Psoas muscle (tissue), 8 donors: ENCODE measurements around the gene C12orf56. TPM values are rescaled to one million over a fixed set of nuclear protein-coding genes. Genes with fewer than 3 reads are reported as not detected.

Experiments used
- ATAC-seq, 4 donors: fragments of 200-7000 bp; cut with Tn5 transposase; one replicate each; pipeline ENCODE4 v1.9.1; 2020; ENCODE audit warnings: moderate library complexity in 3 of 4, mild to moderate bottlenecking in 2 of 4
- DNase-seq, 2 donors: peaks; one replicate each; pipeline ENCODE4 v3.0.0-alpha.2; 2020
- H3K27ac ChIP-seq: fragments of 200-600 bp; one replicate; pipeline ENCODE4 v1.8.0; 2022
- H3K27me3 ChIP-seq, 3 donors: fragments of 200-600 bp in 1 of 3; one replicate each; pipeline versions ENCODE4 v1.6.1 to v1.8.0; 2013 to 2022; ENCODE audit warnings: low read length in 2 of 3, mild to moderate bottlenecking in 2 of 3, moderate library complexity in 1 of 3; ENCODE audit not compliant: insufficient read depth in 3 of 3
- H3K36me3 ChIP-seq, 2 donors: fragments of 200-600 bp in 1 of 2; one replicate each; pipeline versions ENCODE4 v1.6.1 to v1.8.0; 2013 to 2022; ENCODE audit warnings: low read depth in 1 of 2, mild to moderate bottlenecking in 1 of 2, moderate library complexity in 1 of 2; ENCODE audit not compliant: insufficient read depth in 1 of 2
- H3K4me1 ChIP-seq: fragments of 200-600 bp; one replicate; pipeline ENCODE4 v1.8.0; 2022
- H3K4me3 ChIP-seq: fragments of 200-600 bp; one replicate; pipeline ENCODE4 v1.8.0; 2022; ENCODE audit warnings: mild to moderate bottlenecking
- H3K9me3 ChIP-seq: fragments of 200-600 bp; one replicate; pipeline ENCODE4 v1.8.0; 2022
- WGBS, 3 donors: extraction: QIAGEN DNeasy Blood & Tissue Kit; methylation state at CpG; one replicate each; pipeline versions ENCODE4 v1.1.6 to v1.1.7; 2013; 5-methylcytosine and 5-hydroxymethylcytosine counted together
- intact Hi-C, 2 donors: fragments of 100-400 bp; cut with DNase I; formaldehyde crosslinking; loops; one replicate each; pipeline versions ENCODE4 v1.11.0 to v1.14.2; 2022
- polyA plus RNA-seq, 3 donors: library from polyadenylated mRNA; stranded (reverse); fragments of 200-250 nt; gene quantifications; one replicate each; pipeline ENCODE4 v1.2.3, GENCODE V29; 2013
- total RNA-seq, 4 donors: library from RNA; stranded (reverse); fragmentation: NEBNext Ultra II Directional in 2 of 4; extraction: Animal tissue kit (Norgen Biotek cat#: 25700) in 2 of 4; gene quantifications; one replicate each; pipeline versions ENCODE4 v1.2.1 to v1.2.4, GENCODE V29; 2021 to 2023
- TF ChIP-seq, protein P1 (sequence below): fragments of 200-600 bp; IDR thresholded peaks from one replicate; pipeline ENCODE4 v1.8.0; 2022; ENCODE audit warnings: antibody characterized with exemption
- donor health status: healthy with polysubstance abuse.
- donor health status: DM: no; HTN: no; CAD: no; lungs with moderate emphysema.
- donor health status: Bipolar disorder and iron deficiency.
- donor health status: healthy.
- donor health status: DM: yes; HTN: yes; CAD: no.
- donor health status: DM: no; HTN: no; CAD: no.
- donor health status: DM: no; HTN: no; CAD: no.
- donor health status: DM: yes; HTN: yes; CAD: no.

The C12orf56 gene
- total and polyA plus RNA-seq, 7 donors, result 0.09 TPM; not detected in 6

DNA sequence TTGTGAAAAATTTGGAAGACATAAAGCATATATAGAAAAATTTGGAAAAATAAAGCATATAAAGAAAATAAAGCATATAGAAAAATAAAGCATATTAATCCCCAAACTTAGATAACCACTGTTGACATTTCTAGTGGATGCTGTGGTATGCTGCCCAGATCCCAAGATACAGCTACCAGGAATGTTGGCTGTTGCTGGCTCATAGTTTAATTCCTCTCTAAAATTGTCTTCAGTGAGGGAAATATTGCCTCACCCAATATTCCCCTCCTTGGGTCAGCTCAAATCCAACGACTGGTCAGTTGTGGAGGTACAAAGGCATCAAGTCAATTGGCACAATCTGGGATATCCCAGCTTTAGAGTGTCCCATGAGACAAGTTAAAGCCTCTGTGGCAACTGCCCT, 158.4 kb downstream of the C12orf56 start:
- DNase-seq (no peak), ATAC-seq (no peak)
- Histone ChIP-seq H3K4me1 (no peaks in the 10 kb centered on the region), H3K9me3 (no peaks in the 10 kb centered on the region), H3K27me3 (no peaks in the 10 kb centered on the region), H3K27ac (no peak overlapping the region), H3K36me3 (no peaks in the 10 kb centered on the region), H3K4me3 (no peak overlapping the region)
- WGBS, 3 donors, result 18 to 32% (median 31%) methylated on average over 1 of the region's 1 CpG
- intact Hi-C loops, result no loop called here
- TF ChIP-seq, protein P1, sequence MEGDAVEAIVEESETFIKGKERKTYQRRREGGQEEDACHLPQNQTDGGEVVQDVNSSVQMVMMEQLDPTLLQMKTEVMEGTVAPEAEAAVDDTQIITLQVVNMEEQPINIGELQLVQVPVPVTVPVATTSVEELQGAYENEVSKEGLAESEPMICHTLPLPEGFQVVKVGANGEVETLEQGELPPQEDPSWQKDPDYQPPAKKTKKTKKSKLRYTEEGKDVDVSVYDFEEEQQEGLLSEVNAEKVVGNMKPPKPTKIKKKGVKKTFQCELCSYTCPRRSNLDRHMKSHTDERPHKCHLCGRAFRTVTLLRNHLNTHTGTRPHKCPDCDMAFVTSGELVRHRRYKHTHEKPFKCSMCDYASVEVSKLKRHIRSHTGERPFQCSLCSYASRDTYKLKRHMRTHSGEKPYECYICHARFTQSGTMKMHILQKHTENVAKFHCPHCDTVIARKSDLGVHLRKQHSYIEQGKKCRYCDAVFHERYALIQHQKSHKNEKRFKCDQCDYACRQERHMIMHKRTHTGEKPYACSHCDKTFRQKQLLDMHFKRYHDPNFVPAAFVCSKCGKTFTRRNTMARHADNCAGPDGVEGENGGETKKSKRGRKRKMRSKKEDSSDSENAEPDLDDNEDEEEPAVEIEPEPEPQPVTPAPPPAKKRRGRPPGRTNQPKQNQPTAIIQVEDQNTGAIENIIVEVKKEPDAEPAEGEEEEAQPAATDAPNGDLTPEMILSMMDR, result no peak

DNA sequence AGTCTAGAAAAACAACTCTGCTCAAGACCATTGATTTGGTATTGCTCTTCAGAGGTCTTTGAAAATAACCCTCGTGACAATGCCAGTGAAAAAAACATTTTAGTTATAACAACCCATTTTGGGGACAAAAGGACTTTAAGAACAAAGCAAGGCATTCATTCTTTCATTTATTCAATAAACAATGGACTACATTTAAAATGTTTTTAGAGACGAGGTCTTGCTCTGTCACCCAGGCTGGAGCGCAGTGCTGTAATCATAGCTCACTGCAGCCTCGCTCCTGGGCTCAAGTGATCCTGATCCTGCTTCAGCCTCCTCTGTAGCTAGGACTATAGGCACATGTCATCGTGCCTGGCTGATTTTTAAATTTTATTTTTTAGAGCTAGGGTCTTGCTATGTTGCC, 160.8 kb downstream of the C12orf56 start:
- no peak overlapping the region for H3K27ac ChIP-seq
- H3K9me3 ChIP-seq, result no peaks in the 10 kb centered on the region
- H3K27me3 ChIP-seq, result no peaks in the 10 kb centered on the region
- ATAC-seq (no peak), DNase-seq (no peak)
- H3K36me3 ChIP-seq, result no peaks in the 10 kb centered on the region
- intact Hi-C loops, result loop anchor here in 1 of 2 donors (10.0 kb wide), 1 partner anchor 175 kb away; the partner anchor contains the start of gene XPOT
- TF ChIP-seq, protein P1, result no peak
- H3K4me1 ChIP-seq, result no peaks in the 10 kb centered on the region
- H3K4me3 ChIP-seq, result no peak overlapping the region
- WGBS, 3 donors, result 91 to 93% (median 92%) methylated on average over 5 of the region's 5 CpGs

DNA sequence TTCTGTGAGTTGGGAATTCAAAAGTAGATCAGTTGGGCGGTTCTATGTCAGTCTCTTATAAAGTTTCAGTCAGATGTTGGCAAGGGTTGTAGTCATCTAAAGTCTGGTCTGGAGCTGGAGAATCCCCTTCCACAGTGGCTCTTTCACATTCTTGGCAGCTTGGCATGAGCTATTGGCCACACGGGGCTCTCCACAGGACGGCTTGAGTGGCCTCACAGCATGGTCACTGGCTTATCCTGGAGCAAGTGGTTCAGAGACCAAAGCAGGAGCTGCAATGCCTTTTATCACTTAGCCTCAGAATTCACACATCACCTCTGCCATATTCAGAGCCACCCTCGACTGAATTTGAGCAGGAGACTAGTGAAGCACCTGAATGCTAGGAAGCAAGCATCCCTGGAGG, 161.3 kb downstream of the C12orf56 start:
- no peak for DNase-seq
- TF ChIP-seq, protein P1, result no peak
- Histone ChIP-seq H3K27me3 (no peaks in the 10 kb centered on the region), H3K27ac (no peak overlapping the region), H3K4me1 (no peaks in the 10 kb centered on the region), H3K4me3 (no peak overlapping the region), H3K36me3 (no peaks in the 10 kb centered on the region), H3K9me3 (no peaks in the 10 kb centered on the region)
- intact Hi-C loops, result loop anchor here in 1 of 2 donors (10.0 kb wide), 1 partner anchor 176 kb away; the partner anchor contains the start of gene XPOT
- no peak for ATAC-seq
- WGBS, 3 donors, result 47 to 57% (median 51%) methylated on average over 4 of the region's 4 CpGs

DNA sequence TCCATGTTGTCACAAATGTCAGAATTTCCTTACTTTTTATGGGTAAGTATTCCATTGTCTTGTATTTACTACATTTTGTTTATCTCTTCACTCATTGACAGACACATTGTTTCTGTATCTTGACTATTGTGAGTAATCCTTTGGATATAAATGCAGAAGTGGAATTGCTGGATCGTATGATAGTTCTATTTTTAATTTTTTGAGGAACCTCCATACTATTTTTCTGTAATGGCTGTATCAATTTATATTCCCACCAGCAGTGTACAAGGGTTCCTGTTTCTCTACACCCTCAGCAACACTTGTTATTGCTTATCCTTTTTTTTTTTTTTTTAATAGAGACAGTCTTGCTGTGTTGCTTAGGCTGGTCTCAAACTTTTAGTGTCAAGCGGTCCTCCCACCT, 164.9 kb downstream of the C12orf56 start:
- no peaks in the 10 kb centered on the region for H3K9me3 ChIP-seq
- H3K27ac ChIP-seq, result no peak overlapping the region
- 18 to 40% (median 29%) methylated on average over 2 of the region's 2 CpGs for WGBS, 3 donors
- intact Hi-C loops, result loop anchor here in 1 of 2 donors (10.0 kb wide), 1 partner anchor 179 kb away; the partner anchor contains the start of gene XPOT
- no peak for ATAC-seq
- peaks cover 4% of the 10 kb centered on the region for H3K4me1 ChIP-seq
- no peaks in the 10 kb centered on the region for H3K36me3 ChIP-seq
- no peaks in the 10 kb centered on the region for H3K27me3 ChIP-seq
- H3K4me3 ChIP-seq, result no peak overlapping the region
- DNase-seq, result no peak
- TF ChIP-seq, protein P1, result no peak
